HepG2 (cell line): ENCODE data around the gene RPL36. TPM values are rescaled to one million over a fixed set of nuclear protein-coding genes. Genes with fewer than 3 reads are reported as not detected.
A peak's percentile ranks its signal among the peaks of the same experiment; 100 is the strongest.

Experiments
- ATAC-seq: fragments of 200-7000 bp; cut with Tn5 transposase; 3 replicates; pipeline ENCODE4 v1.9.1; 2020; ENCODE audit warnings: mild to moderate bottlenecking, moderate library complexity
- BruUV-seq: library from RNA; stranded (reverse); fragments of 400-500 nt; replicated peaks from 2 replicates; lab custom pipeline; 2021; lab: Mats Ljungman, UMichigan
- CTCF ChIA-PET: fragments of 300-600 bp; formaldehyde crosslinking; extraction: SDS; loops from one replicate; lab custom pipeline; 2021; ENCODE audit warnings: low total read pairs, inconsistent platforms, low intra/inter-chr PET ratio; lab: Yijun Ruan, JAX
- POLR2A ChIA-PET: fragments of 350-600 bp; sonication (Branson Sonifier 250); formaldehyde crosslinking; loops from one replicate; lab custom pipeline; 2020; ENCODE audit warnings: antibody characterized with exemption, inconsistent platforms; lab: Yijun Ruan, JAX
- DNase-seq: peaks from one replicate; pipeline ENCODE4 v3.0.0-alpha.2; 2015; ENCODE audit warnings: low spot score
- FAIRE-seq: peaks from 3 replicates; lab custom pipeline; 2011; peaks lifted over from hg19 to GRCh38; lab: Jason Lieb, UNC
- H2AFZ ChIP-seq: one replicate; pipeline ENCODE4 v1.6.1; 2011; ENCODE audit warnings: low read length, inconsistent platforms
- H3K27ac ChIP-seq: fragments of 300-600 bp; 3 replicates; pipeline ENCODE4 v1.8.0; 2011; ENCODE audit warnings: mixed run types, mild to moderate bottlenecking, mixed read lengths, low read length, inconsistent platforms; ENCODE audit not compliant: insufficient read depth; ENCODE audit errors: extremely low read length
- H3K27me3 ChIP-seq, 2 experiments: fragments of 200-600 bp in 1 of 2; 2 replicates in 1 of 2; 3 replicates in 1 of 2; pipeline versions ENCODE4 v1.6.0 to v1.8.0; 2011; ENCODE audit warnings: low read length in 2 of 2, mild to moderate bottlenecking in 2 of 2, moderate library complexity in 2 of 2, inconsistent platforms in 1 of 2; ENCODE audit not compliant: insufficient read depth in 2 of 2, control insufficient read depth in 1 of 2
- H3K36me3 ChIP-seq, 2 experiments: fragments of 200-600 bp in 1 of 2; replicated peaks in 1 of 2; 2 replicates in 1 of 2; 3 replicates in 1 of 2; pipeline versions ENCODE4 v1.5.1 to v1.8.0; 2011; ENCODE audit warnings: low read length in 2 of 2, inconsistent platforms in 1 of 2; ENCODE audit not compliant: insufficient read depth in 2 of 2, control insufficient read depth in 1 of 2
- H3K4me1 ChIP-seq: 2 replicates; pipeline ENCODE4 v1.5.1; 2012; ENCODE audit warnings: low read length, inconsistent platforms; ENCODE audit not compliant: insufficient read depth
- H3K4me2 ChIP-seq: 2 replicates; pipeline ENCODE4 v1.6.0; 2011; ENCODE audit warnings: low read depth, low read length, inconsistent platforms
- H3K4me3 ChIP-seq, 3 experiments: fragments of 200-600 bp in 1 of 3; sonication (generic), shearing (Covaris generic) in 1 of 3; replicated peaks in 1 of 3; 2 replicates each; pipeline ENCODE4 v1.5.1; 2011 to 2016; ENCODE audit warnings: low read length in 3 of 3, inconsistent platforms in 2 of 3, low read depth in 2 of 3, mild to moderate bottlenecking in 2 of 3, control low read depth in 1 of 3, mixed read lengths in 1 of 3; ENCODE audit not compliant: insufficient read depth in 1 of 3
- H3K79me2 ChIP-seq: one replicate; pipeline ENCODE4 v1.6.1; 2011; ENCODE audit warnings: low read length, inconsistent platforms; ENCODE audit not compliant: insufficient read depth
- H3K9ac ChIP-seq: 2 replicates; pipeline ENCODE4 v1.6.0; 2011; ENCODE audit warnings: mild to moderate bottlenecking, low read depth, low read length, inconsistent platforms; ENCODE audit not compliant: insufficient read depth
- H3K9me3 ChIP-seq: 2 replicates; pipeline ENCODE4 v1.5.1; 2012; ENCODE audit warnings: mild to moderate bottlenecking, low read length
- H4K20me1 ChIP-seq: 2 replicates; pipeline ENCODE4 v1.6.0; 2011; ENCODE audit warnings: inconsistent platforms, mild to moderate bottlenecking, low read length, moderate library complexity; ENCODE audit not compliant: insufficient read depth
- DNMT3B ChIP-seq: conservative IDR thresholded peaks from 2 replicates; pipeline ENCODE4 v1.6.1; 2016; ENCODE audit warnings: missing biosample characterization, control low read depth
- KDM5B ChIP-seq: sonication (generic); formaldehyde crosslinking; IDR thresholded peaks from 2 replicates; pipeline ENCODE4 v1.4.0; 2020; ENCODE audit warnings: missing genetic modification reagents, mild to moderate bottlenecking, borderline replicate concordance
- MED13 ChIP-seq: sonication (generic); formaldehyde crosslinking; IDR thresholded peaks from 2 replicates; pipeline ENCODE4 v1.5.0; 2020; ENCODE audit warnings: missing genetic modification reagents
- SMC3 ChIP-seq: IDR thresholded peaks from 2 replicates; pipeline ENCODE4 v1.6.1; 2011; ENCODE audit warnings: low read length, improper control_type of control experiment
- ZMYM3 ChIP-seq: sonication (generic); formaldehyde crosslinking; IDR thresholded peaks from 2 replicates; pipeline ENCODE4 v1.5.1; 2020; ENCODE audit warnings: mild to moderate bottlenecking, missing genetic modification reagents
- ZNF724P ChIP-seq: sonication (generic); formaldehyde crosslinking; IDR thresholded peaks from 2 replicates; pipeline ENCODE4 v1.8.0; 2022; ENCODE audit warnings: missing genetic modification reagents, borderline replicate concordance
- ZNF768 ChIP-seq: sonication (generic); formaldehyde crosslinking; IDR thresholded peaks from 2 replicates; pipeline ENCODE4 v1.4.0; 2020; ENCODE audit warnings: missing genetic modification reagents
- WGBS: methylation state at CpG from one replicate; pipeline ENCODE4 v1.1.6; 2017; ENCODE audit warnings: low lambda C conversion rate; 5-methylcytosine and 5-hydroxymethylcytosine counted together
- in situ Hi-C: cut with HindIII; loops from 2 replicates; pipeline ENCODE4 v1.10.0; 2017; ENCODE audit warnings: low pct_unique_long_range_greater_than_20kb; ENCODE audit not compliant: extremely low pct_ligation_motif_present
- intact Hi-C: fragments of 100-400 bp; cut with micrococcal nuclease; formaldehyde crosslinking; loops from one replicate; pipeline ENCODE4 v1.10.0; 2022; ENCODE audit not compliant: unreplicated experiment
- polyA plus RNA-seq, 8 experiments: library from polyadenylated mRNA; depleted of rRNA in 3 of 8; stranded (reverse) in 7 of 8; unstranded in 1 of 8; fragments of >200 nt; fragmentation: Illumina TruSeq in 4 of 8; extraction: Trizol in 4 of 8; gene quantifications; 2 replicates each; pipeline versions ENCODE4 v1.2.1 to v1.2.3, GENCODE V29; 2011 to 2016; ENCODE audit warnings: low read depth in 4 of 8, missing spikeins in 1 of 8, mixed read lengths in 1 of 8; ENCODE audit not compliant: insufficient read depth in 1 of 8
- total RNA-seq, 5 experiments: library from RNA; depleted of rRNA; stranded (reverse); fragments of >200 nt; fragmentation: Illumina TruSeq; extraction: Trizol; gene quantifications; 2 replicates each; pipeline ENCODE4 v1.2.3, GENCODE V29; 2016; ENCODE audit warnings: low read depth in 1 of 5

Gene RPL36
- total and polyA plus RNA-seq, 2 of the 13 experiments (the other 11 are each of a cell fraction or from before 2014, with no cell fraction given), result 706 to 740 TPM

GRCh38 chr19:5645409-5645808 lies 44.7 kb upstream of the RPL36 start:
- no peak overlapping the region for H2AFZ ChIP-seq
- POLR2A ChIA-PET, result no interaction called here
- BruUV-seq, result no TSS peak
- H3K9ac ChIP-seq, result no peak overlapping the region
- peaks cover 23% of the 10 kb centered on the region for H3K4me1 ChIP-seq
- no peak overlapping the region for H3K27ac ChIP-seq
- ATAC-seq, result no peak
- in situ Hi-C loops (no loop called here), intact Hi-C loops (no loop called here)
- no peak overlapping the region for H3K4me2 ChIP-seq
- no peak for DNase-seq
- 93% methylated on average over 5 of the region's 5 CpGs for WGBS
- H4K20me1 ChIP-seq, result peaks cover 38% of the 10 kb centered on the region
- CTCF ChIA-PET, result no interaction called here
- FAIRE-seq, result no peak
- TF ChIP-seq DNMT3B (CRISPR knock-in tag), result no peak
- no peak for TF ChIP-seq KDM5B (CRISPR knock-in tag)
- TF ChIP-seq SMC3, result no peak
- no peak for TF ChIP-seq MED13 (CRISPR knock-in tag)
- TF ChIP-seq, all 625 proteins: peak for 0
- peaks cover 53% of the 10 kb centered on the region for H3K79me2 ChIP-seq
- no peaks in the 10 kb centered on the region for H3K9me3 ChIP-seq
- no peaks in the 10 kb centered on the region for H3K27me3 ChIP-seq
- H3K4me3 ChIP-seq, result no peak overlapping the region
- H3K36me3 ChIP-seq, result peaks cover 44 to 86% of the 10 kb centered on the region in 2 experiments

GRCh38 chr19:5646703-5647102 lies 43.4 kb upstream of the RPL36 start:
- Histone ChIP-seq H2AFZ (no peak overlapping the region), H4K20me1 (peaks cover 29% of the 10 kb centered on the region), H3K79me2 (peaks cover 43% of the 10 kb centered on the region)
- in situ Hi-C loops, result no loop called here
- FAIRE-seq, result no peak
- CTCF ChIA-PET, result no interaction called here
- TF ChIP-seq ZMYM3 (CRISPR knock-in tag) (0 out of 2 replicates have a peak, but pooled peaks have one; percentile 35), ZNF724P (CRISPR knock-in tag) (no peak), ZNF768 (peak; percentile 87)
- TF ChIP-seq, all 625 proteins: peak for 2
- BruUV-seq, result no TSS peak
- H3K4me1 ChIP-seq, result peaks cover 11% of the 10 kb centered on the region
- intact Hi-C loops, result no loop called here
- 87% methylated on average over 4 of the region's 4 CpGs for WGBS
- H3K36me3 ChIP-seq, result peaks cover 47 to 89% of the 10 kb centered on the region in 2 experiments
- POLR2A ChIA-PET, result no interaction called here
- no peak overlapping the region for H3K4me3 ChIP-seq
- no peak overlapping the region for H3K4me2 ChIP-seq
- H3K27me3 ChIP-seq, result no peaks in the 10 kb centered on the region
- H3K9me3 ChIP-seq, result no peaks in the 10 kb centered on the region
- no peak overlapping the region for H3K27ac ChIP-seq
- DNase-seq (no peak), ATAC-seq (no peak)
- H3K9ac ChIP-seq, result no peak overlapping the region
